A204.1 (cell line): Measurements from ENCODE around the gene ZNF248.

Experiments
- FAIRE-seq: peaks from 2 replicates; lab custom pipeline; 2012; peaks lifted over from hg19 to GRCh38; lab: Jason Lieb, UNC

Gene ZNF248

DNA sequence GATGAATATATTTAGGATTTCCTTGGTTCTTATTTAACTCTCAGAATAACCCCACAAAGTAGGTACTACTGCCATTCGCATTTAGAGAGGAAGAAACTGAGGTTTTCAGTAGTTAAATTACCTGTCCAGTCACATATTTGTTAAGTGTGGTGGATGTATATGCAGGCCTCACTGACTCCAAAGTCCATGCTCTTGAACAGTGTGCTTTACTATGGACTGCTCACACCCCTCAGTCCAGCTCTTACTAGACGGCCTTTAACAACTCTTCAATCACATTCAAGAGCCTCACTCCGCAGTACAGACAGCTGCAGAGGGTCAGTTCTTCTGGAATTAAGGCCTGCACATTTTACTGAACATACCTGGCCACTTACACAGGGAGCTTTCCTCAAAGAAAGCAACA is 36.2 kb downstream of the ZNF248 start:
- no peak for FAIRE-seq

- FAIRE-seq = no peak
These were observed 37.6 kb downstream of the ZNF248 start for GRCh38 chr10:37819797-37820196.

- no peak for FAIRE-seq
These were observed 41.1 kb downstream of the ZNF248 start for GRCh38 chr10:37816290-37816689.

- no peak for FAIRE-seq
These were observed 43.6 kb downstream of the ZNF248 start for GRCh38 chr10:37813763-37814162.

DNA sequence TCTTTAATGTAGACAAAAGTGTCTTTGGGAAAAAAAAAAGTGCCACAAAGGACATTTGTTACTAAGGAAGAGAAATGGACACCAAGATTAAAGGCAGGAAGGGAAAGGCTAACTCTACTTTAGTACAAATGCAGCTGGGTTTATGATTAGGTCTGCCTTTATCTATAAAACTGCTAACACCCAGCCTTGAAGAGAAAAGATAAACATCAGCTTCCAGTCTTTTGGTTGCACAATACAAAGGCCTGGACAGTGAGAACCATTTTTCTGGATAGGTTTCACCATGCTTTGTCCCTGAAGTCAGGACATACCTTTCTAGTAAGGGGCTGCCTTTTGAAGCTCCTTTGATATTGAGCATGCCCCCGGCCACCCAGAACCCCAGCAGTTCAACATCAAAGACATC is 45.1 kb downstream of the ZNF248 start:
- FAIRE-seq = no peak

- FAIRE-seq = no peak
These were observed 54.1 kb downstream of the ZNF248 start for GRCh38 chr10:37803269-37803668.

- no peak for FAIRE-seq
These were observed 55.9 kb downstream of the ZNF248 start for GRCh38 chr10:37801557-37801956.

DNA sequence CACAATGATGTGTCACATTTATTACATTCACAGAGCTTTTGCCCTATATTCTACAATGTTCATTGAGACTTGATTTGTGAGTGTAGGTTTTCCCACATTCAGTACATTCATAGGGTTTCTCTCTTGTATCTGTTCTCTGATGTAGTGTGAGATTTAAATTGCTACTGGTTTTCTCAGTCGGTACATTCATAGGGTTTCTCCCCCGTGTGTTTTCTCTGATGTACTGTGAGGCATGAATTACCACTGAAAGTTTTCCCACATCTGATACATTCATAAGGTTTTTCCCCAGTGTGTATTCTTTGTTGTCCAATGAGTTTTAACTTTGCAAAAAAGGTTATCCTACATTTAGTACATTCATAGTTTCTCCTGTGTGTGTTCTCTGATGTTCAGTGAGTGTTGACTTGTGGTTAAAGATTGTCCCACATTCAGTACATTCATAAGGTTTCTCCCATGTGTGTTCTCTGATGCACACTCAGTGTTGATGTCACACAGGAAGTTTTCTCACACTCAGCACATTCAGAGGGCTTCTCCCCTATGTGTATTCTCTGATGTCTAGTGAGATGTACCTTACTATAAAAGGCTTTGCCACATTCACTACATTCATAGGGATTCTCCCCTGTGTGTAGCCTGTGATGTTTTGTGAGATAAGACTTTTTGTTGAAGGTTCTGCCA is 63.0 kb downstream of the ZNF248 start:
- FAIRE-seq = no peak

- no peak for FAIRE-seq
These were observed 67.8 kb downstream of the ZNF248 start for GRCh38 chr10:37789590-37789989.

DNA sequence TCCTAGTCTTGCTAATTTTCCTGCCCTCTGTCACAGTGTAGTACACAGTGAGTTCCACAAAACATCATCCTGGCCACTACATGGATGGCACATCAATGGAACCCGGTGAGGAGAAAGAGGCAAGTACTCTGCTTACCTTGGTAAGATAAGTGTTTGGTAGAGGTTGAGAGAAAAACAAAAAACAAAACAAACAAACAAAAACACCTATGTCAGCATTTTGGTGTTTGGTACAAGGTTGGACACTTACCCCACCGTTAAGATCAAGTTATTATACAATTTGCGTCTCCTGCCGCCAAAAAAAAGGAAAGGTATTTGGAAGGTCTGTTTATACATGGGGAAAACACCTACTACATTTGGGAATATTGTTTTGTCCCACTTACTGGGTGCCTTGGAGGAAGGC is 72.7 kb downstream of the ZNF248 start:
- FAIRE-seq = no peak

- FAIRE-seq = no peak
These were observed 76.9 kb downstream of the ZNF248 start for GRCh38 chr10:37780536-37780935.

DNA sequence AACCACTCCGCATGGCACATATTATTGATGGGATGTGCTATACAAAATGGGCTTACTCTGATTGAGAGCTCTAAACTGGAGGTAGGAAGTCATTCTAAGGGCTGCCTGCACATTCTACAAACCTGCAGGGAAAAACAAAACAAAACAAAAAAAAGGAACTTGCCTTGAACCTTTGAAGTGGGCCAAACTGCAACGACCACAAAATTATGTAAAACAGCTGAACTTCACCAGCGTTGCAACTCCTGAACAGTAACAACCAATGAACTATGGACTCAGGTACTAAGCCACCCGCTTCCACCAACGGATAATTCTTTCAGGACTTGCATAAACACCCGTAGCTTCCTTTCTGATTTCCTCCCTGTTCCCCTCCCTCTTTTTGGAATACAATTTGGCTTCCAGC is 80.4 kb downstream of the ZNF248 start:
- no peak for FAIRE-seq

DNA sequence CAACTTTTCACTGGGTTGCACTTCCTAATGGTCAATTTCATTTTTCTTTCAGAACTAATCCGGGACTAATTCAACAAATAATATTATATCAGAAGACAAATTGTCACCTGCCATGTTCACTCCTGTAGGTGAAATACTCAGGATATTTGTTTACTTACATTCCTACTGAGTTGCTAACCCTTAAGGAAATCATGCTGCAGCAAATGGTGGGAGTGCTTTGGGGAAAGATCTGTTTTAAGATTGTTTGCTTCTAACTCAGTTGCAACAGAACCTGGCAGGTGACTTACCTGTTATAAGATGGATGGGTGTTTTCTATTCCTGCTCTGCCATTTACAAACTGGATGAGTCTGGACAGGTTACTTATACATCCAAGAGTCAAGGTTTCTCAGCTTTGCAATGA is 81.8 kb downstream of the ZNF248 start:
- no peak for FAIRE-seq

- FAIRE-seq = no peak
These were observed 83.1 kb downstream of the ZNF248 start for GRCh38 chr10:37774351-37774750.

DNA sequence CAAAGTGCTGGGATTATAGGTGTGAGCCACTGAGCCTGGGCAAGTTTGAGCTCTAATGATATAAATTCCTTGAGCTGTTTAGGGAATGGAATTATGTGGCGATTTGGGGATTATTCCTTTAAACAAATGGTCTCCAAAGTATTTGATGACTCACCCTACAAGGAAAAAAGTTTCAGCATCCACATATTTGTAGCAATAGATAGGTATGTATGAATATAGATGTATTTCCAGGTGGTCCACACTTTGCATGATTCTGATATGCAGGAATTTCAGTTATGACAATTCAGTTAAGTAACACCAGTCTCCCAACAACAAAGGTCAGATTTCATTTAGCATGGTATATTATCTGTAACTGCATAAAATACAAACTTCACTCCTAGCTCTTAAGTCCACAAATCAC is 92.2 kb downstream of the ZNF248 start:
- FAIRE-seq = no peak

DNA sequence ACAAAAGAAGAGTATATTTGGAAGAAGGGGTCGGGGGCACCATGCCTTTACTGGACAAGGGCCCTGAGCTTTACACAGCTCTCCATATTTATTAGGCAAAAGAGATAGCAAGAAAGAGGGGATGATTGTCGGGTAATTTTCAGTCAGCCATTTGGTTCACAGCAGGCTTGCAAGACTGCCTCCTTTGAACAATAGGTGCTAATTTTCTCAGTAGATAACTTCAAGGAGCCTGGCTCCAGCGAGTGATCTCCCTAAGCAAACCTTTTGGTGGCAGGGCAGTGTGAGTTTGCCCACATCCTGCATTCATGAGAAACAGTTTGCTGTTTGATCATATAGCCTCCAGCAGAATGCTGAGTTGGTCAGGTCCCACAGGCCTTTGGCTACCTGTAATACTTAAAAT is 94.3 kb downstream of the ZNF248 start:
- FAIRE-seq = no peak

- FAIRE-seq = no peak
These were observed 95.1 kb downstream of the ZNF248 start for GRCh38 chr10:37762287-37762686.

GRCh38 chr10:37760817-37761216 is 96.6 kb downstream of the ZNF248 start:
- FAIRE-seq = no peak

- FAIRE-seq = no peak
These were observed 99.3 kb downstream of the ZNF248 start for GRCh38 chr10:37758074-37758473.

GRCh38 chr10:37754538-37755323 is 102.7 kb downstream of the ZNF248 start:
- peak; percentile 30 for FAIRE-seq

GRCh38 chr10:37752334-37752875 is 105.0 kb downstream of the ZNF248 start:
- no peak for FAIRE-seq

DNA sequence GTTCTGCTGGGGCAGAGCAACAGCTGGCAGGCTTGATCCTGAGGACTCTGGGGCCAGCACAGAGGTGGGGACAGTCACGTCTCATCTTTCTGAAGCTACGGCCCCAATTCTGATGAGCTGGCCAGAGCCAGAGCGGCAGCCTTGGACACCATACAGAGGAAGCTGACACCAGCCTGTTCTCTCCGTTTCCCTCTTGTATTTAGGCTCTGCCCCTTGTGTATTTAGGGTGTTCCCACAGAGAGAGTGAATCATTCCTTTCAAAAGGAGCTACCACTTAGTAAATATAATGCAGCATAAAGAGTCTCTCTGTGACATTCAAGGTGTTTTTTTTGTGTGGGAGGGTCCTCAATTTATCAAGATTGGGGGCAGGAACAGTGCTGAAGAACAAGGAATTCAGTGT is 109.2 kb downstream of the ZNF248 start:
- no peak for FAIRE-seq

- no peak for FAIRE-seq
These were observed 110.3 kb downstream of the ZNF248 start for GRCh38 chr10:37747081-37747480.

GRCh38 chr10:37741831-37742230 is 115.6 kb downstream of the ZNF248 start:
- no peak for FAIRE-seq
